Renal cortex interstitium (tissue), 11 donors: ENCODE data around the gene SH3BP2. TPM values are rescaled to one million over a fixed set of nuclear protein-coding genes. Genes with fewer than 3 reads are reported as not detected.

Source experiments
- DNase-seq, 11 donors: peaks; one replicate each; pipeline ENCODE4 v3.0.0-alpha.2; 2013; ENCODE audit warnings: low read depth in 9 of 11, low spot score in 4 of 11; ENCODE audit errors: extremely low read depth in 1 of 11
- polyA plus RNA-seq, 3 donors: library from polyadenylated mRNA; unstranded; fragments of 120-200 nt; gene quantifications; one replicate each; pipeline ENCODE4 v1.2.1, GENCODE V29; 2013; ENCODE audit not compliant: insufficient read length in 3 of 3

SH3BP2 gene
- polyA plus RNA-seq, 3 donors: 23.9 to 46.5 (median 35.8) TPM

DNA sequence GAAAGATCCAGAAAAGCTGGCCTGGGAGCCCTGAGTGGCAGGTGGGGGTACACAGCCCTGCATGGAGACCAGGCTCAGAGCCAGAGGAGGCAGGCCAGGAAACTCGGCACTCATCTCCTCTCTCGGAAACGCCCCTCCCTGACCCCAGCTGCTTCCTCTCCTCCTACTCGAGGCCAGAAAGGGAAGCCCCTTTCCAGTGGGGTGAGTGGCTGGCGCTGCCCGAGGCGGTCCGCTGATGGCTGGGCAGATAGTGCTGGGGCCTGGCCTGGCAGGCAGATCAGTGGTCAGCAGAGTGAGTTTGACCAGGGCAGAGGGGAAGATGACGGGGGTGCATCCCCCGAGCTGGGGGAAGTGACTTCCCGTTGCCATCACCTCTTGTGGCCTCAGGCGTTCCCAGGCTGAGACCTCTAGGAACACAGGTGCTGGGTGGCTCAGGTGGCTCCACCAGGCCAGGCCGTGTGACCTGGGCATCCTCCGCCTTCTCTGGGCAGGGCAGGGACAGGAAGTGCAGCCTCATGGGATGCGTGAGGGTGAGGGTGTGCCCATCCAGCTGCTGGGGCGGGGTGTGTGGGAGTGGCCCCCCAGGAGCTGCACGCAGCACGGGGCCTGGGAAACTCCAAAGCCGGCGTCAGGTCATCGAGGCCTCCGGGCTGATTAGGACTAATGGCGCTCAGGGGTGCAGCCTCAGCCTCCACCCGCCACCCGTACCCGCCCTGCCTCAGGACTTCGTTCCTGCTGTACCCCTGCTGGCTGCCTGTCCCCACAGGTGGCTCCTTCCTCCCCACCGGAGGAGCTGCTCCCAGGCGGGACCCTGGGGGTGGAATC is 5.7 kb downstream of the SH3BP2 start:
- no peak for DNase-seq

DNA sequence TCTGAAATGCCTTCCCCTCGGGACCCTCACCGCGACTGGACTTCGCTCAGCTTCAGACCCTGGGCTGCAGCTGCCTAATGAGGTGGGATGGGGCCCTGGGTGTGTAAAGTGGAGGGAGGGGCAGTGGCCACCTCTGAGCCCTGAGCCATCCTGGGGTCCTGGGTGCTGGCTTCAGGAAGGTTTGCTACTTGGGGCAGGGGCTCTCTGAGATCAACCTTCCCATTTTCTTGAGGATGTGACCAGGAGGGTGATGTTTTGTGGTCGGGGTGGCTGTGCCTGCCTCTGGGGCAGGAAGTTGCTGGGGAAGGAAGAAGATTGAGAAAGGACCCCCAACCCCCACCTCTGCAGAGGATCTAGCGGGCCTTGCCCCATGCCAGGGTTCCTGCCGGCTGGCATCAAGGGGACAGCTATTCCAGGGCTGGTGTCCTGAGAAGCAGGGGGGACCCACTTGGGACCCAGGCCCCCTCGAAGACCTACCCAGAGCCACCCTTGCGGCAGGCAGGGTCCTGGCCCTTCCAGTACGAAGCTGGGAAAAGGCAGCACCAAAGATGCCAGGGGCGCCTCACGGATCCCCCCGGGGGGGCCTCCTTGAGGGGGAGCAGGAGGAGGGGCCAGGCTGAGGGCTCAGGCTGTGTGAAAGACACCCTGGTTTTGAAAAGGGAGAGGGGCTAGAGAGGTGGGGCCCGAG is 6.5 kb downstream of the SH3BP2 start:
- no peak for DNase-seq

DNA sequence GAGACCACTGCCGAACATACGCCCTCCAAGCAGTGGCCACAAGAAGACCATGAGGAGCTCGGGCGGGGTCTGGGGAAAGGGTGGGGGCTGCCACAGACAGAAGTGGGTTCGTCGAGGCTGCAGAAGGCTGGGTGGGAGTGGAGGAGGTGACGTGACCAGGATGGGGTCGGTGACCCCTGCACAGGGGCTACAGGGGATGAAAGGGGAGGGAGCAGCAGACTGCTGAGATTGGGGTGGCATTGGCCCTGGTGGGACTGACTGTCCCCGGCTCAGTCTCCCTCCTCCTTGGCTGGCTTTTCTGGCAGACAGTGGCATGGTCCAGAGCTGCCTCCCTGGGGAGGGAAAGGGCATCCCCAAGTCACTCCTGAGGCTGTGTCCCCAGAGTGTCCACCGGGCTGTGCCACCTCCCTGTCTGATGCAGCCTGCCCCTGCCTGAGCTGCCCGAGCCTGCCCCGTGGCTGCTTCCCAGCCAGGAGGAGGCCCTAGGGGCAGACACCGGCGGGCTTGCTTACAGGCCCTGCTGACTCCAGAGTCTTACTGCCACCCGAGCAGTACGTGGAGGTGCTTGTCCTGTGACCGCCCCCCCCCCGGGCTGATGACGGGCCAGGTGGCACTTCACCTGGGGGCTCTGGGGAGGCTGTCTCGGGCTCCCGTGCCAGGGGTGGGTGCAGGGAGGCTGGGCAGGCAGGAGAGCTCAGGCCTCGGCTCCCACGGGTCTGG is 7.2 kb downstream of the SH3BP2 start:
- no peak for DNase-seq

DNA sequence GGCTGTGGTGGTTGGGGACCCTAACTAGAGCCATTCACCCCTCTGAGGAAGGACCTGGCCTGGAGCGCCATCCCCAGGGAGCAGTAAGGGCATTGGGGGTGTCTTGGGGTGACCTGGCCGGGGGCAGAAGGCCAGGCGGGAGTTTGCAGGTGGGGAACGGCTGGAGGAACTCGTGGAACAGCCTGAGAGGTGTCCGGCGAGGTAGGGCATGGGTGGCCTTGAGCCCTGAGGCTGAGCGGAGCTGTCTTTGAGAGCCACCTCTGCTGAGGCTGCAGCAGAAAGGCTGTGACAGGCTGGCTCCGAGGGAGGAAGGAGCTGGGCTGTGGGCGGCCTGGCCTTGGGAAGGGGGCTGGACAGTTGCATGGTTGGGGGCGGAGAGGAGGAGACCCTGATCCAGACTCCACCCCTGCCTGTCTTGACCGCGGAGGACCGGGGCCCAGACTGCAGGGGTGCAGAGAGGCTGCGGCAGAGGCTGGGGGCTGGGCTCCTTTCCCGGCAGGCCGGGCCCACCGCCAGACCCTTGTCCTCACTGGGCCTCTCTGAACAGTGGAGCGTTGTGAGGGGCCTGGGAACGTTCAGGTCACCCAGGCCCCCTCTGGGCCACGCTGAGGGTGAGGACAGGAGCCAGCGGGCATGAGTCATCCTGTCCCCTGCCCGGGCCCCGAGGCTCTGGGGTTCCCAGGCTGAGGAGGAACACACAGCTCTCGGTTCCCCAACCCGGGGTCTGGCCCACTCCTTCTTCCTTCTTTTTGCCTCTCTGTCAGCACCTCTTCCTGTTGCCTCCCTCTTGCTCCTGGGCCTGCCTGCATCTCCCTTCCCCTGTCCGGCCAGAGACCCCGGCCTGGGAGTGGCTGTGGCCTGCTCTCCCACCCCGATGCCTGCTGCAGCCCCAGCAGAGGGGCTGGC is 8.1 kb downstream of the SH3BP2 start:
- DNase-seq: peak in 3 of 11 donors; percentile 66 to 79 (median 71)

DNA sequence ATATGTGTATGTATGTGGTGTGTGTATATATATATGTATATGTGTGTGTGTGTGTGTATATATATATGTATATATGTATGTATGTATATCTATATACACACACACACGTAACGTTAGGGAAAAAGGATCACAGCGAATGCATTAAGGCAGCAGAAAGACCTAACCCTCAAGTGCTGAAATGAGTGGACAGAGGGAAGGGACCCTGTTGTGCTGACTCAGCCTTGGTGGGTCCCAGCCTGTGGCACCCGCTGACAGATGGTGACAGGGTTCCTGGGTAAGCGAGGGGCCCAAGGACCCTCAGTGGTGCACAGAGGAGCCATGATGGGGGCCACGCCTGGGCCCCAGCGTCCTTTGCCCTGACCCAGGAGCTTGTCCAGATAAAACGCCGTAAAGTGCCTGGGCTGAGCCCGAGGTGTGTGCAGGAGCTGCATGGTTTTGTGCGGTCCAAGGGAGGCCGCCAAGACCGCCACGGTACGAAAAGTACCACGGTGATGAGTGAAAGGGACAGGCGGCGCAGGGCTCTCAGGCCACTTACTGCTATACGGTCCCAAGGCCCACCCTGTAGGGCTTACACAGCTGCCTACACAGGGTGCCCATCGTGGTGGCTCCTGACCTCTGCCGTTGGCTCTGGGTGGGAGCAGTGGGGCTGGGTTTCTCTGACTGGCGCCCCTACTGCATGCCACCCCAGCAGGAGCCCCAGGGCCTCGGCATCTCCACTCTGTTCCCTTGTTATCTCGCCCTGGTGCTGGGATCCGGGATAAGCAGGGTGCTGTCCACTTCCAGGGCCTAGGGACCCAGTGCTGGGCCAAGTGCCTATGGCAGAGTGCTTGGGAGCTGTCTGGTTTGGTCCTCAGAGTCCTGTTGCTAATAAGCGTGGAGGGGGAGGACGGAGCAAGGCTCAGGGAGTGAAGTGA is 10.0 kb downstream of the SH3BP2 start:
- DNase-seq: no peak

DNA sequence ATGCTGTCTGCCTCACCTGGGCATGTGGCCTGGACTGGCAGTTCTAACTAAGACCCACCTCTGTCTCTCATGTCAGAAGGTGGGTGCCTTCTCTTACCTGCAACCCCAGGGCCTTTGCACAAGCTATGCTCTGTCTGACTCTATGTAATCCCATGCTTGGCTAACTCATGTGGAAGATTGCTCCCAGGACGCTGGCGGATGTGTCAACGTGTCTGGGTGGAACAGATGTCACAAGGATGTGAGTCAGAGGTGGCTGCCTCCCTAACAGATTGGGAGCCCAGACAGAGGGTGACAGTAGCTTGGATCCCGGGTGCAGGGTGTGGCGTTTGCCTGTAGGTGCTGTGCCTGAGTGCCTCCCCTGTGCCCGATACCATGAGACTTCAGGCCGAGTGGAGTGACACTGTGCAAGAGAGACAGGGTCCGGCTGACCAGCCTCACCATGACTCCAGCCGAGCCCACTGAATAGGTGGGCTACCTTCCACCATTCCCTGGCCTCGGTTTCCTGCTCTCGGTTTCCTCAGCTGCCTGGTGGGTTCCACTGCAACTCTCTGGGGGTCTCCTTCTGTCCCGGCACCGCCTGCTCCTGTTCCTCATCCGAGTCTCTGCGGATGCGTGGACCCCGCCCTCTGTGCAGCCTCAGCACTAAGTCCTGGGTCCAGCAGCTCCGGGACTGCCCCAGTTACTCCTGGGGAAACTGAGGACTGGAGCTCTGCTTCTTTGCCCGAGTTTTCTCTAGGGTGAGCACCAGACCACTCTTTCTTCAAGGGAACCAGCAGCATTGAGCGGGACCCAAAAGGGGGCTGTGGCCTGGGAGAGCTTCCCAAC is 11.0 kb downstream of the SH3BP2 start:
- DNase-seq: no peak

DNA sequence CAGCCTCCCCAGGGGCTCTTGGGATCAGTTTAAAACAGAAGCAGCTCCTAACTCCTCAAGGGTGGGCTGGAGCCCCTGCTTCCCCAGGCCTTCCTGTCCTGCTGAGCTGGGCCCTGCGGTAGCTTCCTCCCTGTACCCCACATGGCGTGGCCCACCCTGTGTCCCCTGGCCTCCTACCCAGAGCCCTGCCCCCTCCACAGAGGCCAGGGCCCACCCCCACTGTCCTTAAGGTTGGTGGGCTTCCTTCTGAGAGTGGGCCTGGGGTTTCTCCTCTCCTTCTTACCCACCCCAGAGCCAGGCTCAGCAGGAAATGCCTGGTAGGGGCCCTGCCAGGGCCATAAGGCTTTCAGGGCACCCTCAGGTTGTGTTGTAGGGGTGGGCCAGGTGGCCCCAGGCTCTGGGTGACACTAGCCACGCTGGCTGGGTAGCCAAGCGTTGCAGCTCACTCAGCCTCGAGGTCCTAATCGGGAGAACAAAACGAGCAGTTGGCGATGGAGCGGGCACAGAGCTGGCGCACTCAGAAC is 11.6 kb downstream of the SH3BP2 start:
- no peak for DNase-seq

DNA sequence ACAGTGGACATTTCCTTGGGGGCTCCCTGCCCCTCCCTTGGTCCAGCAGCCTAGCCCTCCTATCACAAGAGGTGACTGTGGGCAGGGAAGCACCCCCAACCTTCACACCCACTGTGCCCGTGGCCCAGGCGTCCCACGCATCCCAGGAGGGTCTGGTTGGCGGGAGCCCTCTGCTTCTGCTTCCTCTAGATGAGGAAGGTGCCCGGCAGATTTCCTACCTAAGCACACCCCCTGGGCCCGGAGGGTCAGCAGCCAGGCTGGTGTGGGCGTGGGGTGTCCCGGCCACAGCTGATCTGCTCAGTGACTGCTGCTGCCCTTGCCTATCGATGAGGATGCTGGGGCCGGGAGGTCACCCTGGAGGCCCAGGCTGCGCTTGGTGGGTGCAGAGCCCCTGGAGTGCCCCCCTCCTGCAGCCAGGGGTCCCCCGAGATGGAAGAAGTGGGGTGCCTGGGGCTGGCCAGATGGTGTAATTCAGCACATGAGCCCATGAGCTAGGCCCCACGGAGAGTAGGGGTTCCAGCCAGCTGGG is 12.2 kb downstream of the SH3BP2 start:
- DNase-seq: no peak

DNA sequence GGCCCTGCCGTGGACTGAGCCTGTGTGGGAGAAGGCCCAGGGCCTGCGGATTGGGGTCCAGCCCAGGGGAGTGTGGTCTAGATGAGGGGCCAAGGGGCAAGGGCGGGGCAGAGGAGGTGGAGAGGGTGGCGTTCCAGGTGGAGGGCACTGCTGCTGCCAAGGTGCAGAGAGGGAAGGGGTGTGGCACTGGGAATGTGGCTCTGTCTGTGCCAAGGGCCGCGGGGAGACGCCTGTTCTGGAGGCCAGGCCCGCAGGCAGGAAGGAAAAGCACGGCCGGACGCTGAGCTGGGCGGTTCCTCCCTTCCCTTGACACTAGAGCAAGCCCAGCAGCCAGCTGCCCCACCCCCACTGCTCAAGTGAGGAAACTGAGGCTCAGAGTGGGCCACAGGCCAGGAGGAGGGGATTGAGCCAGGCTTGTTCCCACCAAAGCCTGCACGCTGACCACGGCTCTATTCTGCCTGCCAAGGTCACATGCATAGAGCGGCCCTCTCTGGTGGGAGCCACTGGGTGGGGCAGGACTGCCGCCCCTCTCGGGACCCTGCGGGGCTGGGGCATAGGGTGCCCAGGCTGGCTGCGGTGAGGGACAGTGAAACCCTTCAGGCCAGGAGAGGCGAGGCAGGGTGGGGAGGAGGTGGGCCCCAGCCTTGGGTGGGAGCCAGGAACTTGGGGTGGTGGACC is 13.0 kb downstream of the SH3BP2 start:
- no peak for DNase-seq

DNA sequence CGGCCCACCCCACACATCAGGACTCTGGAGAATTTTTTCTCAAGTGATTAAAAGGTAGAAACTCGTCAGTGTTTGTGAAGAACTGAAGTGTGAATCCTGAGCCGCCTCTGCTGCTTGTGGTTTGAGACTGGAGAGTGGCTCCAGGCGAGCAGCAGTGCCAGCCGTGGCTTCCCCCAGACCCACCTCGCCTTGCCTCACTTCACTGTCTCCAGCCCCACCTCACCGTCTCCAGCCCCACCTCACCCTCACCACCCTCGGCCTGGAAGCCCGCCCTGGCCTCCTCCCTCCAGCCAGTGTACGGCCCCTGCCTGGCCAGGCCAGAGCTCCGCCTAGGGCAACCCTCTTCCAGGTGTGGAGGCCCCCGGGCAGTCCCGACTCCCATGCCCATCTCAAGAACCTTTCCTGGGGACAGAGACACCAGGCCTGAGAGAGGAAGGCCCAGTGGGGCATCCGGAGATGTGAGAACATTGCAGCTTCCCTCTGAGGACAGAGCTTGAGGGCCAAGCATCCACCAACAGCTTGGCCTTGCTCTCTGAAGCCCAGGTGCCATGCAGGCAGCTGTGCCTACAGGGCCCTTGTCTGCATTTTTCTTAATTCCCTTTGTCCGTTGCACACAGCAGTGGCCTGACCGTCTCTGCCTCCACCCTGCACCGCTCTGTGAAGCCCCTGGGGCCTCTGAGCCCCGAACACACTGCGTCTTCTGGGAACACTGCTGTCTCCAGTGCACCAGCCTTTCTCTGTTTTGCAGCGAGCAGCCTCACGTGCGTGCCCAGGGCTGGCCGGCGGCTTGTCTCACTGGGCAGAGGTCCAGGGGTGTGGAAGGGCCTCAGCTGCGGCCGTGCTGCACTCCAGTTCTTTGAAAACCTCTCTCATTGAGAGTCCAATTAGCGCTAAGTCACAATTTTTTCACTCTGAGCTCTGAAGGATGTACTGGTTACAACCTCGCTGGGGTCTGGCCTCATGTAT is 13.8 kb downstream of the SH3BP2 start:
- DNase-seq: no peak

DNA sequence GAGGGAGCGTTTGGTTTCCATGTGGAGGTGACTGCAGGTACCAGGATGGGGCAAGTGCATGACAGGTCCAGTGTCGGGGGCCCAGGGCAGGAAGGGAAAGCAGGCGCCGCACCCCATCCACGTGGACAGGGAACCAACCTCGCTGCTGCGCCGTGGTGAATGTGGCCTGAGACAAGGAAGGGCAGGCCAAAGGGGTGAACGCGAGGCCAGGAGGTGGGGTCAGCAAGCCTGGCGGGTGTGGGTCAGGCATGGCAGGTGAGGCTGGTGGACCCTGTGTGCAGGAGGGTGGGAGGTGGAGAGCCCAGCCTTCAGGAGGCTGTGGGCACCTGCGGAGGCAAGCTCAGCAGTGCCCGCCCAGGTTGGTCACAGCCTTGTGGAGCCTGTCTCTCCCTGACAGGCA is 14.7 kb downstream of the SH3BP2 start:
- DNase-seq: no peak

DNA sequence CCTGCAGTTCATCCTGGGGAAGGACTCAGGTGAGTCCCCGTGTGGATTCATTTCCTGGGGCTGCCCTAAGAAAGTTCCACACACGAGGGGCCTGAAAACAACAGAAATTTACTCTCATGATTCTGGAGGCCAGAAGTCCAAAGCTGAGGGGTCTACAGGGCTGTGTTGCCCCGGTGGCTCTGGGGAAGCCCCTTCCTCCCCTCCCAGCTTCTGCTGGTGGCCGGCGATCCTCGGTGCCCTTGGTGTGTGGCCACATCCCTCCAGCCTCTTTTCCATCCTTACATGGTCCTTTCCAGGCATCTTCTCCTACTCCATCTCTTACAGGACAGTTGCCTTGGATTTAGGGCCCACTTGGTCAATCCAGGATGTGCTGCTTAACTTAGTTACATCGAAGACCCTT is 15.1 kb downstream of the SH3BP2 start:
- no peak for DNase-seq

DNA sequence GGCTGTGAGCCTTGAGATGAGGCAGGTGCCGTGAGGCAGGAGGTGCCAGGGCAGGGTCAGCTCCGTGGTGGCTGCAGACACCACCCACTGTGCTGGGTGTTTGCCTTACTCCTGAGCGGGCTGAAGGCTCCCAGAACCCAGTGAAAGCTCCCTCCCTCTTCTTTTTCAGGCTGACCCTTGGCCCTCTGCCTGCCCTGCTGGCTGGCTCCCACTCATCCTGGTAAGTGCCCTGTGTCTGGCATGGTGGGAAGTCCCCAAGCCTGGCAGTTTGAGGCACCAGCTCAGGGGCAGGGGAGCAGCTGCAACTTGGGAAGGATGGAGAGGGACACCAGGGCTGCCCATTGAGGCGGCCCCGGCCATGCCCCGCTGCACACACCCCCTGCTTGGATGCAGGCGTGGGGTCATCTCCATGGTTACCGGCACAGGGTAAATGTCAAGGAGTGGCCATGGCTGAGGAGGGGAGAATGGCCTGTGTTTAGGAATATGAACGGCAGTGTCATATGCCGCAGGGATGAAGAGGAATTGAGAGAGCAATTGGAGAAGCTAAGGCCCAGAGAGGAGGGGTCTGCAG is 16.8 kb downstream of the SH3BP2 start:
- DNase-seq: no peak

DNA sequence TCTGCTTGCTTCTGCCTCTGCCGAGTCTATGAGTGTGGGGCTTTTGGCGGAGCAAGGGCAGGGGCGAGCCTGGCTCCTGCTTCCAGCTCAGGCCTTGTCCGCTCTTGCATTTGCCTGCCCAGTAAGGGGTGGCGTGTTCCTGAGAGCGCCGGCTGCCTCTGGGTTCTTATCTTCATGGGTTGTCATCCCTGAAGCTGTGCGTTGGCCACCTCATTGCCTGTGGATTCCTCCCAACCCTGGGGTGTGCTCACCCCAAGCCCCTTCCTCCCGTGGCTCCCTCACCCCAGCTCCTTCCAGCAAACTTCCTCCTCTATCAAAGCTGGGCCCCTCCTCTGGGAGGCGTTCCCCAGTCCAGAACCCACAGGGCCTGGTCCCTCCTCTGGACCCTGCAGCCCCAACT is 17.5 kb downstream of the SH3BP2 start:
- DNase-seq: no peak
